Loucy (cell line): ENCODE data around the gene FHAD1.

ENCODE experiments used
- H2AFZ ChIP-seq: fragments of 200-600 bp; sonication (generic); 2 replicates; pipeline ENCODE4 v1.6.0; 2016; ENCODE audit warnings: antibody characterized with exemption, mild to moderate bottlenecking, low read length, moderate library complexity
- H3F3A ChIP-seq: fragments of 200-600 bp; 2 replicates; pipeline ENCODE4 v1.6.0; 2016; ENCODE audit warnings: antibody characterized with exemption, low read depth, mild to moderate bottlenecking
- H3K27me3 ChIP-seq: fragments of 200-600 bp; sonication (generic); 2 replicates; pipeline ENCODE4 v1.6.1; 2014; ENCODE audit warnings: low read length, mild to moderate bottlenecking; ENCODE audit not compliant: insufficient read depth, poor library complexity, severe bottlenecking
- H3K36me3 ChIP-seq: fragments of 200-600 bp; sonication (generic); 2 replicates; pipeline ENCODE4 v1.6.1; 2016; ENCODE audit warnings: low read length; ENCODE audit not compliant: insufficient read depth
- H3K4me1 ChIP-seq: fragments of 200-600 bp; sonication (generic); 2 replicates; pipeline ENCODE4 v1.5.1; 2014; ENCODE audit warnings: low read length, mild to moderate bottlenecking; ENCODE audit not compliant: insufficient read depth, poor library complexity, severe bottlenecking
- H3K4me2 ChIP-seq: fragments of 200-600 bp; sonication (generic); 2 replicates; pipeline ENCODE4 v1.6.0; 2014; ENCODE audit warnings: antibody characterized with exemption, low read length, low read depth, mild to moderate bottlenecking; ENCODE audit not compliant: poor library complexity, severe bottlenecking
- H3K4me3 ChIP-seq: fragments of 200-600 bp; sonication (generic); 2 replicates; pipeline ENCODE4 v1.5.1; 2014; ENCODE audit warnings: low read length, mild to moderate bottlenecking, mixed read lengths; ENCODE audit not compliant: poor library complexity, severe bottlenecking
- H3K79me2 ChIP-seq: fragments of 200-600 bp; sonication (generic); 2 replicates; pipeline ENCODE4 v1.6.1; 2014; ENCODE audit warnings: low read length; ENCODE audit not compliant: insufficient read depth
- H3K9ac ChIP-seq: fragments of 200-600 bp; sonication (generic); 2 replicates; pipeline ENCODE4 v1.6.0; 2014; ENCODE audit warnings: mild to moderate bottlenecking, low read depth, low read length, moderate library complexity; ENCODE audit not compliant: poor library complexity, severe bottlenecking
- H3K9me2 ChIP-seq: fragments of 200-600 bp; sonication (generic); replicated peaks from 2 replicates; pipeline ENCODE4 v1.6.1; 2016; ENCODE audit warnings: low read depth, low read length, mixed read lengths
- H3K9me3 ChIP-seq: fragments of 200-600 bp; sonication (generic); 2 replicates; pipeline ENCODE4 v1.6.1; 2014; ENCODE audit warnings: mild to moderate bottlenecking, antibody characterized with exemption, low read length, low read depth; ENCODE audit not compliant: insufficient read depth
- H4K20me1 ChIP-seq: fragments of 200-600 bp; sonication (generic); 2 replicates; pipeline ENCODE4 v1.6.0; 2014; ENCODE audit warnings: antibody characterized with exemption, low read length, mild to moderate bottlenecking; ENCODE audit not compliant: insufficient read depth, poor library complexity, severe bottlenecking
- EZH2phosphoT487 ChIP-seq: fragments of 200-600 bp; IDR thresholded peaks from 2 replicates; pipeline ENCODE4 v1.6.1; 2018; ENCODE audit warnings: antibody characterized with exemption, mild to moderate bottlenecking, moderate library complexity, borderline replicate concordance
- TF ChIP-seq, protein P1 (sequence below): fragments of 200-600 bp; sonication (generic); conservative IDR thresholded peaks from 2 replicates; pipeline ENCODE4 v1.5.1; 2014; ENCODE audit warnings: mild to moderate bottlenecking, antibody characterized with exemption, low read length

The FHAD1 gene

GRCh38 chr1:15442759-15443158 is 195.7 kb downstream of the FHAD1 start:
- Histone ChIP-seq H3K9me3 (no peaks in the 10 kb centered on the region), H3K4me2 (no peak overlapping the region), H3K4me3 (no peak overlapping the region), H3K9me2 (no peaks in the 10 kb centered on the region), H3K4me1 (no peaks in the 10 kb centered on the region), H3K79me2 (no peaks in the 10 kb centered on the region), H4K20me1 (no peaks in the 10 kb centered on the region), H3K36me3 (no peaks in the 10 kb centered on the region), H2AFZ (no peak overlapping the region), H3K9ac (no peak overlapping the region), H3K27me3 (no peaks in the 10 kb centered on the region), H3F3A (no peaks in the 10 kb centered on the region)
- TF ChIP-seq EZH2phosphoT487, result no peak
- TF ChIP-seq, protein P1, sequence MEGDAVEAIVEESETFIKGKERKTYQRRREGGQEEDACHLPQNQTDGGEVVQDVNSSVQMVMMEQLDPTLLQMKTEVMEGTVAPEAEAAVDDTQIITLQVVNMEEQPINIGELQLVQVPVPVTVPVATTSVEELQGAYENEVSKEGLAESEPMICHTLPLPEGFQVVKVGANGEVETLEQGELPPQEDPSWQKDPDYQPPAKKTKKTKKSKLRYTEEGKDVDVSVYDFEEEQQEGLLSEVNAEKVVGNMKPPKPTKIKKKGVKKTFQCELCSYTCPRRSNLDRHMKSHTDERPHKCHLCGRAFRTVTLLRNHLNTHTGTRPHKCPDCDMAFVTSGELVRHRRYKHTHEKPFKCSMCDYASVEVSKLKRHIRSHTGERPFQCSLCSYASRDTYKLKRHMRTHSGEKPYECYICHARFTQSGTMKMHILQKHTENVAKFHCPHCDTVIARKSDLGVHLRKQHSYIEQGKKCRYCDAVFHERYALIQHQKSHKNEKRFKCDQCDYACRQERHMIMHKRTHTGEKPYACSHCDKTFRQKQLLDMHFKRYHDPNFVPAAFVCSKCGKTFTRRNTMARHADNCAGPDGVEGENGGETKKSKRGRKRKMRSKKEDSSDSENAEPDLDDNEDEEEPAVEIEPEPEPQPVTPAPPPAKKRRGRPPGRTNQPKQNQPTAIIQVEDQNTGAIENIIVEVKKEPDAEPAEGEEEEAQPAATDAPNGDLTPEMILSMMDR, result no peak

GRCh38 chr1:15443281-15443680 is 196.3 kb downstream of the FHAD1 start:
- TF ChIP-seq, protein P1, result no peak
- TF ChIP-seq EZH2phosphoT487, result no peak
- no peak overlapping the region for H3K4me2 ChIP-seq
- H3K36me3 ChIP-seq, result no peaks in the 10 kb centered on the region
- H3K27me3 ChIP-seq, result no peaks in the 10 kb centered on the region
- no peak overlapping the region for H3K9ac ChIP-seq
- no peaks in the 10 kb centered on the region for H3K4me1 ChIP-seq
- no peak overlapping the region for H2AFZ ChIP-seq
- no peaks in the 10 kb centered on the region for H3K79me2 ChIP-seq
- no peak overlapping the region for H3K4me3 ChIP-seq
- no peaks in the 10 kb centered on the region for H3K9me3 ChIP-seq
- H3F3A ChIP-seq, result no peaks in the 10 kb centered on the region
- no peaks in the 10 kb centered on the region for H4K20me1 ChIP-seq
- H3K9me2 ChIP-seq, result no peaks in the 10 kb centered on the region

- Histone ChIP-seq H3K4me2 (no peak overlapping the region), H2AFZ (no peak overlapping the region)
Measured at GRCh38 chr1:15444468-15445389, 197.7 kb downstream of the FHAD1 start.

More at GRCh38 chr1:15444468-15445389, 197.7 kb downstream of the FHAD1 start:
- Histone ChIP-seq H3K36me3 (no peaks in the 10 kb centered on the region), H3K9me2 (no peaks in the 10 kb centered on the region), H3K9ac (no peak overlapping the region), H3K27me3 (no peaks in the 10 kb centered on the region), H3K4me1 (no peaks in the 10 kb centered on the region), H3K4me3 (no peak overlapping the region), H3K9me3 (no peaks in the 10 kb centered on the region), H4K20me1 (no peaks in the 10 kb centered on the region), H3F3A (no peaks in the 10 kb centered on the region), H3K79me2 (no peaks in the 10 kb centered on the region)
- no peak for TF ChIP-seq EZH2phosphoT487
- TF ChIP-seq, protein P1, result no peak
